GM18502 (cell line): Measurements from ENCODE around the gene PRICKLE2.

ENCODE experiments used
- ATAC-seq: cut with Tn5 transposase; IDR thresholded peaks from one replicate; pipeline ENCODE4 v1.9.1; 2021; ENCODE audit warnings: mild to moderate bottlenecking; ENCODE audit not compliant: unreplicated experiment, poor library complexity

PRICKLE2 gene

GRCh38 chr3:64253689-64254088 is 28.4 kb upstream of the PRICKLE2 start:
- ATAC-seq, result no peak

- no peak for ATAC-seq
Observed at GRCh38 chr3:64251019-64251418, 25.8 kb upstream of the PRICKLE2 start.

- no peak for ATAC-seq
Observed at GRCh38 chr3:64247991-64248646, 22.9 kb upstream of the PRICKLE2 start.

- peak; percentile 71 for ATAC-seq
Observed at GRCh38 chr3:64244011-64244942, 19.0 kb upstream of the PRICKLE2 start.

- no peak for ATAC-seq
Observed at GRCh38 chr3:64242435-64242834, 17.2 kb upstream of the PRICKLE2 start.

GRCh38 chr3:64240959-64241358 is 15.7 kb upstream of the PRICKLE2 start:
- ATAC-seq, result no peak

GRCh38 chr3:64240396-64240795 is 15.1 kb upstream of the PRICKLE2 start:
- no peak for ATAC-seq

- ATAC-seq, result no peak
Observed at GRCh38 chr3:64239841-64240240, 14.6 kb upstream of the PRICKLE2 start.

GRCh38 chr3:64238971-64239667 is 13.9 kb upstream of the PRICKLE2 start:
- no peak for ATAC-seq

GRCh38 chr3:64237083-64237482 is 11.8 kb upstream of the PRICKLE2 start:
- no peak for ATAC-seq

- no peak for ATAC-seq
Observed at GRCh38 chr3:64235605-64236004, 10.3 kb upstream of the PRICKLE2 start.

GRCh38 chr3:64234571-64234970 is 9.3 kb upstream of the PRICKLE2 start:
- no peak for ATAC-seq

GRCh38 chr3:64232821-64233220 is 7.6 kb upstream of the PRICKLE2 start:
- ATAC-seq, result no peak

GRCh38 chr3:64229903-64230302 is 4.6 kb upstream of the PRICKLE2 start:
- no peak for ATAC-seq

- no peak for ATAC-seq
Observed at GRCh38 chr3:64228110-64228509, 2.8 kb upstream of the PRICKLE2 start.

GRCh38 chr3:64226730-64227129 is 1.5 kb upstream of the PRICKLE2 start:
- no peak for ATAC-seq

- peak; percentile 20 for ATAC-seq
Observed at GRCh38 chr3:64225695-64226499, 631 bp upstream of the PRICKLE2 start.

- no peak for ATAC-seq
Observed at GRCh38 chr3:64223791-64224745, 1.2 kb downstream of the PRICKLE2 start.

GRCh38 chr3:64222501-64223111 is 2.7 kb downstream of the PRICKLE2 start:
- no peak for ATAC-seq
